GM12878 (cell line): ENCODE results near the gene UTF1. TPM values are rescaled to one million over a fixed set of nuclear protein-coding genes. Genes with fewer than 3 reads are reported as not detected.

ENCODE experiments used
- ATAC-seq: fragments of 200-7000 bp; cut with Tn5 transposase; 3 replicates; pipeline ENCODE4 v1.9.1; 2020; ENCODE audit warnings: mild to moderate bottlenecking, moderate library complexity
- Bru-seq: library from RNA; stranded (reverse); fragments of 400-500 nt; gene quantifications from one replicate; lab custom pipeline; 2021; lab: Mats Ljungman, UMichigan
- BruChase-seq, 2 experiments: library from RNA; stranded (reverse); fragments of 400-500 nt; gene quantifications; one replicate each; lab custom pipeline; 2021; lab: Mats Ljungman, UMichigan
- BruUV-seq: library from RNA; stranded (reverse); fragments of 400-500 nt; replicated peaks from 2 replicates; lab custom pipeline; 2021; lab: Mats Ljungman, UMichigan
- CTCF ChIA-PET: fragments of 300-600 bp; sonication (Branson Sonifier 250); formaldehyde crosslinking; extraction: SDS; loops from one replicate; lab custom pipeline; 2021; ENCODE audit warnings: inconsistent platforms; lab: Yijun Ruan, JAX
- POLR2A ChIA-PET: fragments of 350-600 bp; formaldehyde crosslinking; extraction: SDS; loops from one replicate; lab custom pipeline; 2021; ENCODE audit warnings: inconsistent platforms; lab: Charles Lee
- RAD21 ChIA-PET: fragments of 300-600 bp; sonication (Branson Sonifier 250); formaldehyde crosslinking; loops from one replicate; lab custom pipeline; 2023; ENCODE audit warnings: antibody characterized with exemption; ENCODE audit not compliant: unreplicated experiment; lab: Charles Lee
- SMC1A ChIA-PET: fragments of 300-600 bp; sonication (Branson Sonifier 250); formaldehyde crosslinking; loops from one replicate; lab custom pipeline; 2023; ENCODE audit not compliant: unreplicated experiment, uncharacterized antibody; lab: Charles Lee
- DNase-seq: peaks from one replicate; pipeline ENCODE4 v3.0.0-alpha.2; 2011; ENCODE audit warnings: low read depth, low spot score
- FAIRE-seq: peaks from 3 replicates; lab custom pipeline; 2011; peaks lifted over from hg19 to GRCh38; lab: Jason Lieb, UNC
- H2AFZ ChIP-seq: 2 replicates; pipeline ENCODE4 v1.6.0; 2011; ENCODE audit warnings: low read depth, low read length, control low read depth; ENCODE audit not compliant: control insufficient read depth
- H3K27ac ChIP-seq: 2 replicates; pipeline ENCODE4 v1.5.1; 2011; ENCODE audit warnings: control low read depth; ENCODE audit not compliant: control insufficient read depth, insufficient read depth
- H3K27me3 ChIP-seq, 2 experiments: replicated peaks in 1 of 2; 2 replicates each; pipeline versions ENCODE4 v1.6.0 to v1.6.1; 2011; ENCODE audit warnings: low read length in 1 of 2; ENCODE audit not compliant: control insufficient read depth in 2 of 2, insufficient read depth in 2 of 2
- H3K36me3 ChIP-seq, 2 experiments: 2 replicates each; pipeline ENCODE4 v1.5.1; 2011; ENCODE audit warnings: low read length in 1 of 2; ENCODE audit not compliant: control insufficient read depth in 2 of 2, insufficient read depth in 2 of 2
- H3K4me1 ChIP-seq: 2 replicates; pipeline ENCODE4 v1.6.1; 2011; ENCODE audit warnings: mild to moderate bottlenecking, low read length, moderate library complexity, mixed read lengths; ENCODE audit not compliant: control insufficient read depth, insufficient read depth
- H3K4me2 ChIP-seq: 2 replicates; pipeline ENCODE4 v1.6.0; 2011; ENCODE audit warnings: control low read depth; ENCODE audit not compliant: control insufficient read depth, insufficient read depth
- H3K4me3 ChIP-seq: fragments of 200-600 bp; sonication (generic); 2 replicates; pipeline ENCODE4 v1.5.1; 2016
- H3K79me2 ChIP-seq: 2 replicates; pipeline ENCODE4 v1.6.0; 2011; ENCODE audit warnings: low read length; ENCODE audit not compliant: control insufficient read depth, insufficient read depth
- H3K9ac ChIP-seq: 2 replicates; pipeline ENCODE4 v1.8.0; 2011; ENCODE audit warnings: low read length, control low read depth, mixed read lengths; ENCODE audit not compliant: control insufficient read depth, insufficient read depth
- H3K9me3 ChIP-seq: replicated peaks from 3 replicates; pipeline ENCODE4 v1.5.1; 2011; ENCODE audit warnings: mild to moderate bottlenecking, low read length; ENCODE audit not compliant: control insufficient read depth, insufficient read depth
- H4K20me1 ChIP-seq: 2 replicates; pipeline ENCODE4 v1.6.0; 2011; ENCODE audit not compliant: control insufficient read depth, insufficient read depth
- JUND ChIP-seq: IDR thresholded peaks from 2 replicates; pipeline ENCODE4 v1.6.1; 2012; ENCODE audit warnings: low read depth, mild to moderate bottlenecking, low read length, improper control_type of control experiment, moderate library complexity
- WGBS: methylation state at CpG from one replicate; pipeline ENCODE4 v1.1.6; 2016; ENCODE audit warnings: low lambda C conversion rate; ENCODE audit not compliant: insufficient replicate concordance, insufficient coverage; ENCODE audit errors: missing lambda C conversion rate; 5-methylcytosine and 5-hydroxymethylcytosine counted together
- in situ Hi-C: fragments of 300-500 bp; cut with MboI; formaldehyde crosslinking; loops from 9 replicates; pipeline ENCODE4 v1.14.3; 2018; ENCODE audit warnings: mixed read lengths
- intact Hi-C: fragments of 100-400 bp; cut with micrococcal nuclease; formaldehyde crosslinking; loops from one replicate; pipeline ENCODE4 v1.14.2; 2022; ENCODE audit not compliant: unreplicated experiment
- long read RNA-seq, 2 experiments: library from polyadenylated mRNA; unstranded; transcript quantifications; one replicate each; pipeline ENCODE4 v2.0.0, GENCODE V29; 2019 to 2020
- polyA minus RNA-seq, 3 experiments: library from RNA; depleted of rRNA, polyadenylated mRNA; stranded (reverse); fragments of >200 nt; gene quantifications; 2 replicates each; pipeline ENCODE4 v1.2.3, GENCODE V29; 2011
- polyA plus RNA-seq, 11 experiments: library from polyadenylated mRNA; depleted of rRNA in 4 of 11; unstranded in 6 of 11; stranded (reverse) in 5 of 11; fragments of >200 nt; fragmentation: Nextera tagmentation in 4 of 11; fragmentation: Illumina TruSeq in 1 of 11; extraction: Ambion mirVana in 4 of 11; extraction: Trizol in 1 of 11; gene quantifications; 1 replicate in 1 of 11; 2 replicates in 10 of 11; pipeline versions ENCODE4 v1.2.1 to v1.2.3, GENCODE V29; 2011 to 2016; ENCODE audit warnings: inconsistent platforms in 2 of 11, missing spikeins in 2 of 11, low read depth in 1 of 11
- total RNA-seq, 4 experiments: library from RNA; depleted of rRNA in 3 of 4; stranded (reverse); fragments of >200 nt in 3 of 4; fragmentation: Illumina TruSeq in 1 of 4; extraction: Trizol in 1 of 4; gene quantifications; 2 replicates each; pipeline versions ENCODE4 v1.2.1 to v1.2.3, GENCODE V29; 2013 to 2021
- TF ChIP-seq, protein P1 (sequence below): fragments of 450-650 bp; IDR thresholded peaks from 2 replicates; pipeline ENCODE4 v1.6.1; 2014; ENCODE audit warnings: mild to moderate bottlenecking

Gene UTF1, protein sequence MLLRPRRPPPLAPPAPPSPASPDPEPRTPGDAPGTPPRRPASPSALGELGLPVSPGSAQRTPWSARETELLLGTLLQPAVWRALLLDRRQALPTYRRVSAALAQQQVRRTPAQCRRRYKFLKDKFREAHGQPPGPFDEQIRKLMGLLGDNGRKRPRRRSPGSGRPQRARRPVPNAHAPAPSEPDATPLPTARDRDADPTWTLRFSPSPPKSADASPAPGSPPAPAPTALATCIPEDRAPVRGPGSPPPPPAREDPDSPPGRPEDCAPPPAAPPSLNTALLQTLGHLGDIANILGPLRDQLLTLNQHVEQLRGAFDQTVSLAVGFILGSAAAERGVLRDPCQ
- total RNA-seq (2013; cell fraction: nucleolus; rRNA removed): not detected in 2 replicates
- total RNA-seq (2014; rRNA removed) (not detected in 2 replicates), total RNA-seq (2014; rRNA removed; fragmentation: Illumina TruSeq; extraction: Trizol) (not detected in 2 replicates), total RNA-seq (2021) (not detected in 2 replicates), polyA plus RNA-seq (2011; rRNA removed) (not detected in 2 replicates), polyA plus RNA-seq (2014; fragmentation: Illumina TruSeq; extraction: Trizol) (not detected in 2 replicates), polyA plus RNA-seq (2014; fragmentation: Nextera tagmentation; extraction: Ambion mirVana) (not detected), polyA plus RNA-seq (2014; rRNA removed) (not detected in 2 replicates), polyA plus RNA-seq (2016; fragmentation: Nextera tagmentation; extraction: Ambion mirVana) (not detected), polyA minus RNA-seq (2011; rRNA and poly(A)+ RNA removed) (not detected in 2 replicates), Bru-seq, nascent RNA (not detected), BruChase-seq, experiment 1, labeled RNA remaining after a 6-hour chase (not detected), BruChase-seq, experiment 2, labeled RNA remaining after a 2-hour chase (not detected)
- polyA plus RNA-seq (2011; ENCODE audit: low read depth): not detected
- not detected in 2 replicates for polyA plus RNA-seq (2011; cell fraction: cytosol; rRNA removed)
- polyA plus RNA-seq (2011; cell fraction: nucleus; rRNA removed): not detected in 2 replicates
- not detected in 2 replicates for polyA plus RNA-seq (2012)
- polyA minus RNA-seq (2011; cell fraction: cytosol; rRNA and poly(A)+ RNA removed): not detected in 2 replicates
- not detected in 2 replicates for polyA minus RNA-seq (2011; cell fraction: nucleus; rRNA and poly(A)+ RNA removed)
- long read RNA-seq, experiment 1: 0 reads
- long read RNA-seq, experiment 2: 0 reads

DNA sequence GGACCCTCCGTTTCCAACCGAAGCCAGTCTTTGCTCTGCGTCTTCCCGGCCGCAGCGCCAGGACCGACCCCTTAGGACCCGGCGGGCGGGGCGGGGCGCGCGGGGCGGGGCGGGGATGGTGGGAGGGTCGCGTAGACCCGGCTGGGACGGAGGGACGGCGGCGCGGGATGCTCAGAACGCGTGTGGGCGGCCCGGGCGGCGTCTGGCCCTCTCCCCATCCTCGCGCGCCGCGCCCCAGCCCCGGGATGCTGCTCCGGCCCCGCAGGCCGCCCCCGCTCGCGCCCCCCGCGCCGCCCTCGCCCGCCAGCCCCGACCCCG, at the start of gene UTF1:
TSS of gene UTF1 (plus strand) at position 174 of the 318 bp plus-strand sequence. CDS start at position 246, 72 bp downstream.
- Histone ChIP-seq H3K9ac (no peak within 1 kb of the TSS), H3K36me3 (no peaks in the 10 kb centered on the region), H3K9me3 (no peaks in the 10 kb centered on the region), H3K27ac (no peak within 1 kb of the TSS), H3K79me2 (no peaks in the 10 kb centered on the region), H3K4me1 (no peaks in the 10 kb centered on the region), H3K4me3 (no peak within 1 kb of the TSS), H4K20me1 (no peaks in the 10 kb centered on the region), H2AFZ (no peak within 1 kb of the TSS), H3K4me2 (no peak within 1 kb of the TSS), H3K27me3 (peaks cover 1 to 3% of the 10 kb centered on the region in 2 experiments; a peak in 2 of 4 replicates)
- no peak for DNase-seq
- intact Hi-C loops: no loop called here
- TF ChIP-seq, protein P1, sequence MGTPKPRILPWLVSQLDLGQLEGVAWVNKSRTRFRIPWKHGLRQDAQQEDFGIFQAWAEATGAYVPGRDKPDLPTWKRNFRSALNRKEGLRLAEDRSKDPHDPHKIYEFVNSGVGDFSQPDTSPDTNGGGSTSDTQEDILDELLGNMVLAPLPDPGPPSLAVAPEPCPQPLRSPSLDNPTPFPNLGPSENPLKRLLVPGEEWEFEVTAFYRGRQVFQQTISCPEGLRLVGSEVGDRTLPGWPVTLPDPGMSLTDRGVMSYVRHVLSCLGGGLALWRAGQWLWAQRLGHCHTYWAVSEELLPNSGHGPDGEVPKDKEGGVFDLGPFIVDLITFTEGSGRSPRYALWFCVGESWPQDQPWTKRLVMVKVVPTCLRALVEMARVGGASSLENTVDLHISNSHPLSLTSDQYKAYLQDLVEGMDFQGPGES: no peak
- TF ChIP-seq JUND: no peak
- no peak for ATAC-seq
- ChIA-PET CTCF (no interaction called here), SMC1A (no interaction called here), POLR2A (no interaction called here), RAD21 (no interaction called here)
- no CpG with 5 or more reads among the region's 49 CpGs for WGBS
- FAIRE-seq: no peak
- in situ Hi-C loops: no loop called here
- no TSS peak for BruUV-seq
